Spinal cord (tissue), 10 donors: ENCODE results near the gene CDHR5. TPM values are rescaled to one million over a fixed set of nuclear protein-coding genes. Genes with fewer than 3 reads are reported as not detected.
"Not testable (repeated sequence)": the region's sequence is repeated elsewhere in the genome, so short reads cannot be mapped to it uniquely, and the experiment has no call there.

ENCODE experiments used
- DNase-seq, 6 donors: peaks; one replicate each; pipeline versions ENCODE4 v3.0.0 to v3.0.0-alpha.2; 2013 to 2015; ENCODE audit warnings: low spot score in 6 of 6, low read depth in 4 of 6
- H3K27ac ChIP-seq: one replicate; pipeline ENCODE4 v1.5.1; 2013; ENCODE audit warnings: low read depth, low read length, control low read depth
- H3K27me3 ChIP-seq: one replicate; pipeline ENCODE4 v1.6.1; 2013; ENCODE audit warnings: low read length; ENCODE audit not compliant: control insufficient read depth, insufficient read depth
- H3K36me3 ChIP-seq: one replicate; pipeline ENCODE4 v1.6.1; 2013; ENCODE audit warnings: low read length; ENCODE audit not compliant: control insufficient read depth, insufficient read depth
- H3K4me1 ChIP-seq: one replicate; pipeline ENCODE4 v1.6.1; 2013; ENCODE audit warnings: low read length; ENCODE audit not compliant: control insufficient read depth, insufficient read depth
- H3K4me3 ChIP-seq: one replicate; pipeline ENCODE4 v1.5.1; 2013; ENCODE audit warnings: low read depth, low read length, control low read depth
- H3K9me3 ChIP-seq: one replicate; pipeline ENCODE4 v1.6.1; 2013; ENCODE audit warnings: low read length; ENCODE audit not compliant: control insufficient read depth, insufficient read depth
- WGBS: methylation state at CpG from one replicate; pipeline ENCODE4 v1.1.5; 2013; ENCODE audit warnings: missing lambda C conversion rate; ENCODE audit not compliant: insufficient coverage; 5-methylcytosine and 5-hydroxymethylcytosine counted together
- polyA plus RNA-seq, 2 donors: library from polyadenylated mRNA; unstranded; fragments of 120-200 nt; gene quantifications; one replicate each; pipeline ENCODE4 v1.2.1, GENCODE V29; 2013; ENCODE audit not compliant: insufficient read length in 2 of 2
- total RNA-seq, 2 donors: library from RNA; depleted of rRNA in 1 of 2; stranded (reverse); fragments of 120-200 nt in 1 of 2; fragments of >200 nt in 1 of 2; gene quantifications; one replicate each; pipeline versions ENCODE4 v1.2.3 to v1.2.4, GENCODE V29; 2013 to 2014
- donor health status: healthy.

Gene CDHR5
- total and polyA plus RNA-seq, 4 donors, result 0.71 to 2.5 (median 1.5) TPM; not detected in 1

- peaks cover 52% of the 10 kb centered on the region for H3K36me3 ChIP-seq
- peaks cover 37% of the 10 kb centered on the region for H3K4me1 ChIP-seq
- no peak for DNase-seq
- H3K27ac ChIP-seq, result no peak overlapping the region
- H3K27me3 ChIP-seq, result peaks cover 2% of the 10 kb centered on the region
- no peaks in the 10 kb centered on the region for H3K9me3 ChIP-seq
- WGBS, result 77% methylated on average over 17 of the region's 20 CpGs
- no peak overlapping the region for H3K4me3 ChIP-seq
Measured at GRCh38 chr11:579830-580601, 44.7 kb downstream of the CDHR5 start.

GRCh38 chr11:578276-579035 lies 46.3 kb downstream of the CDHR5 start:
- peaks cover 8% of the 10 kb centered on the region for H3K27me3 ChIP-seq
- no peak for DNase-seq
- H3K36me3 ChIP-seq, result peaks cover 37% of the 10 kb centered on the region
- WGBS, result 87% methylated on average over 17 of the region's 21 CpGs
- H3K4me1 ChIP-seq, result peaks cover 45% of the 10 kb centered on the region
- no peak overlapping the region for H3K27ac ChIP-seq
- no peak overlapping the region for H3K4me3 ChIP-seq
- H3K9me3 ChIP-seq, result no peaks in the 10 kb centered on the region

- Histone ChIP-seq H3K27me3 (peaks cover 8% of the 10 kb centered on the region), H3K36me3 (peaks cover 33% of the 10 kb centered on the region), H3K9me3 (no peaks in the 10 kb centered on the region), H3K4me3 (peak overlapping the region; percentile 85), H3K27ac (no peak overlapping the region), H3K4me1 (peaks cover 45% of the 10 kb centered on the region)
- WGBS, result 75% methylated on average over 6 of the region's 6 CpGs
- DNase-seq, result no peak
Measured at GRCh38 chr11:577611-577894, 47.2 kb downstream of the CDHR5 start.

- no peak overlapping the region for H3K27ac ChIP-seq
- H3K4me3 ChIP-seq, result peak overlapping the region; percentile 85
- H3K36me3 ChIP-seq, result peaks cover 28% of the 10 kb centered on the region
- H3K27me3 ChIP-seq, result peaks cover 8% of the 10 kb centered on the region
- no peaks in the 10 kb centered on the region for H3K9me3 ChIP-seq
- WGBS, result 9% methylated on average over 43 of the region's 48 CpGs
- peaks cover 45% of the 10 kb centered on the region for H3K4me1 ChIP-seq
- DNase-seq, result no peak
Measured at GRCh38 chr11:576811-577610, 47.7 kb downstream of the CDHR5 start.

GRCh38 chr11:575996-576768 lies 48.6 kb downstream of the CDHR5 start, which contains the start of gene PHRF1:
PHRF1 (plus strand) TSS chr11:576470; CDS start chr11:581513, 5,043 bp downstream.
- Histone ChIP-seq H3K27ac (peak within 1 kb of the TSS; percentile 94), H3K4me1 (peaks cover 45% of the 10 kb centered on the region), H3K27me3 (peaks cover 8% of the 10 kb centered on the region), H3K36me3 (peaks cover 20% of the 10 kb centered on the region), H3K9me3 (no peaks in the 10 kb centered on the region), H3K4me3 (peak within 1 kb of the TSS; percentile 89)
- WGBS, result under 1% methylated on average over 78 of the region's 99 CpGs
- DNase-seq, result peak; percentile 79 to 98 (median 90)

- peak in 2 of 6 donors; percentile 55 to 85 for DNase-seq
- Histone ChIP-seq H3K27me3 (peaks cover 8% of the 10 kb centered on the region), H3K9me3 (no peaks in the 10 kb centered on the region), H3K27ac (no peak overlapping the region), H3K4me3 (peak overlapping the region; percentile 57), H3K4me1 (peaks cover 45% of the 10 kb centered on the region), H3K36me3 (peaks cover 18% of the 10 kb centered on the region)
- under 1% methylated on average over 54 of the region's 81 CpGs for WGBS
Measured at GRCh38 chr11:575313-575995, 49.3 kb downstream of the CDHR5 start.

GRCh38 chr11:574632-575312 lies 50.0 kb downstream of the CDHR5 start:
- H3K27me3 ChIP-seq, result peaks cover 8% of the 10 kb centered on the region
- peak overlapping the region; percentile 57 for H3K4me3 ChIP-seq
- WGBS, result 18% methylated on average over 24 of the region's 25 CpGs
- H3K9me3 ChIP-seq, result no peaks in the 10 kb centered on the region
- H3K4me1 ChIP-seq, result peaks cover 43% of the 10 kb centered on the region
- H3K27ac ChIP-seq, result no peak overlapping the region
- H3K36me3 ChIP-seq, result peaks cover 18% of the 10 kb centered on the region
- no peak for DNase-seq

GRCh38 chr11:574031-574570 lies 50.7 kb downstream of the CDHR5 start:
- H3K27ac ChIP-seq, H3K4me3 ChIP-seq: not testable (repeated sequence)
- H3K36me3 ChIP-seq, result peaks cover 16% of the 10 kb centered on the region

More at GRCh38 chr11:574031-574570, 50.7 kb downstream of the CDHR5 start:
- peaks cover 42% of the 10 kb centered on the region for H3K4me1 ChIP-seq
- H3K27me3 ChIP-seq, H3K9me3 ChIP-seq: not testable (repeated sequence)
- DNase-seq, result peak in 1 of 6 donors; percentile 13
- 34% methylated on average over 9 of the region's 14 CpGs for WGBS
